ENCODE results near the gene PTPRJ.

PTPRJ gene

GRCh38 chr11:47969401-47969800, 11.0 kb upstream of the PTPRJ start:
- DNase-seq = no peak

GRCh38 chr11:47971501-47971900, 8.9 kb upstream of the PTPRJ start:
- DNase-seq = no peak

DNA sequence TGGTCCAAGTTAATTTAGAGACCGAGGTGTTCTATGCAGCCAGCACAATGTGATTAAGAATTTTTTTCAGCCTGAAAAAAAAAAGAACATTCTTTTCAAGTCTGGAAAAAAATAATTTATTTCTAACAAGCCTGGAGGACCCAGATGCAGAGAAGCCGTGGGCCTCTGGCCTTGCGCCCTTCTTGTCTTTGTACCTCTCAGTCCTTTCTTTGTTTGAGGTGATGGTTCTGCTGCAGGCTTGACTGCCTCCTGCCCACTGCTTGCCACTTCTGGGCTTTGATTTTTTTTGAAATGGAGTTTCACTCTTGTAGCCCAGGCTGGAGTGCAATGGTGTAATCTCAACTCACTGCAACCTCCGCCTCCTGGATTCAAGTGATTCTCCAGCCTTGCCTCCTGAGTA, 7.2 kb upstream of the PTPRJ start:
- no peak for DNase-seq

DNA sequence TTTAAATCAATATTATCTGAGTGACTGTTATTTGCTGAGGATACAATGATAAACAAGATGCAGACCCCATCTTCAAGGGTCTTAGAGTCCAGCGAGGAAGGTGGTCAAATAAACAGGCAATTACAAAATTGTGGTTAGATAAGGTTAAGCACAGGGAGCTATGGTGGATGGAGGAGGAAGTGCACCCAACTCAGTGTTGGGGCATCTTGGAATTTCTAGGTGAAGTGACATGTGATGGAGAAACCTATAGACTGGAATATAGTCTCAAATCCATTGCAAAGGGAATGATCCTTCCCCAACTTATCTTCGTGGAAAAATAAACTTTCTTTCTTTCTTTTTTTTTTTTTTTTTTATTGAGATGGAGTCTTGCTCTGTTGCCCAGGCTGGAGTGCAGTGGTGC, 3.4 kb upstream of the PTPRJ start:
- DNase-seq = no peak

DNA sequence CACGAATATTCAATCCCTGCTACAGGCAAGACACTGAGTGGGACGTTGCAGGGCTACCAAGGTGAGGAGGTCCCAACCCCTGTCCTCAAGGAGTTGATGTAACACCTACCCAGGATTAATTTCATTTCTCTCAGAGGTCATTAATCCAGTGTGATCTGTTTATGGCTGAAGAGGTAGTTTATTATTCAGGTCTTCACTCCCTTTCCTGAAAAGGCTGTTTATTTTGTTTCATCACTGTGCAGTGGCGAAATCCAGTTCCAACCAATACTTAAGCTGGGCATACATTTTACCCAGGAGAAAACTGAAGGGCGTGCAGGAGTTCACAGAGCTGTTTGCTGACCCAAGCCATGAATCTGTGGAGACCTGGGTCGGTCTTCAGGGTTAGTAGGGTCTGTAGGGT, 2.7 kb upstream of the PTPRJ start:
- DNase-seq = no peak

DNA sequence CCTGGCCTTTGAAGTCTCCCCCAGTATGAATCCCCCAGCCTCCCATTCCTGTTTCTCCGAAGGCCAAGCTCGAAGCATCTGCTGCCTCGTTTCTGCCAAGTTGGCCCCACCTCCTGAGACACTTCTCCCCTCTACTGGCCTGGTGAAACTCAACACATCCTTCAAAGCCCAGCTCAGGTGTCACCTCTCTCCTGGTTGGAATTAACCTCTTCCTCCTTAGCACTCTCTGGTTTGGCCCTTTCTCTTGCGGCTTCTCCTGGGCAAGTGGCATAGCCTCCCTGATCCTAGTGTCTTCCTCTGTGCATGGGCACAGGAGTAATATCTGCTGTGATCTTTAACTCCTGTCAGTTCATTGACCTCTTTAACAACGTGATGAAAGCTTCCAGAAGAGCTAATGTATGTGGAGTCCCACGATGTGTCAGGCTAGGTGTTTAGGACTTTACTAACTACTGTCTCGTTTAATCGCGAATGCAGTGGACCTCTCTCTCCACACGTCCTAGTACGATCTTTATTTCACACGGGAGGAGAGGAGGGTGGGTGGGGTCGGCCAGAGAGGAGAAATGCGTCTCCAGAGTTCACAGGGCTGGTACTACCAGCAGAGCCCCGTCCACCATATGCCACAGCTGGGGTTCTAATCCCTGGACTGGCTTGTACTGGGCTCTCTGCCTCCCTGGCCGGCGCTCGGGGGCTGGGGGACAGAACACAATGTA, 826 bp upstream of the PTPRJ start:
- DNase-seq = no peak

GRCh38 chr11:47980907-47981621, 705 bp downstream of the PTPRJ start:
- DNase-seq = no peak

- no peak for DNase-seq
These were observed 1.5 kb downstream of the PTPRJ start for GRCh38 chr11:47981667-47982404.

DNA sequence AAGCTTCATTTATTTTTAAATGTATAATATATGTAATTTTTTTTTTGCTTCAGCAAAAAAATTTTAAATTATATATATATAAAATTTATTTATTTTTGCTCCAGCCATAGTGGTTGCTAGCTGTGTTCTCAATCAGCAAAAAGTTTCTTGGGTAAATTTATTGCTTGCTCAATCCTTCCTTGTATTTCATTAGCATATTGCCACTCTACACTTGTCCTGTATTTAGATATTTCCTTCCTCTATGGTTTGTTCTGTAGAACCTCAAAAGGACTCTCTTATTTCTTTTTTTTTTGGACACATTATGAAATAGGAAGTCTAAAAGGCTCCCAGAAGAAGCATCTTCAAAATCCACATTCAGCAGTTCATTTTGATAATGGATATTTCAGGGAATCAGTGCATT, 2.3 kb downstream of the PTPRJ start:
- no peak for DNase-seq

- no peak for DNase-seq
These were observed 3.4 kb downstream of the PTPRJ start for GRCh38 chr11:47983464-47984397.

- DNase-seq = no peak
These were observed 5.9 kb downstream of the PTPRJ start for GRCh38 chr11:47986219-47986618.

DNA sequence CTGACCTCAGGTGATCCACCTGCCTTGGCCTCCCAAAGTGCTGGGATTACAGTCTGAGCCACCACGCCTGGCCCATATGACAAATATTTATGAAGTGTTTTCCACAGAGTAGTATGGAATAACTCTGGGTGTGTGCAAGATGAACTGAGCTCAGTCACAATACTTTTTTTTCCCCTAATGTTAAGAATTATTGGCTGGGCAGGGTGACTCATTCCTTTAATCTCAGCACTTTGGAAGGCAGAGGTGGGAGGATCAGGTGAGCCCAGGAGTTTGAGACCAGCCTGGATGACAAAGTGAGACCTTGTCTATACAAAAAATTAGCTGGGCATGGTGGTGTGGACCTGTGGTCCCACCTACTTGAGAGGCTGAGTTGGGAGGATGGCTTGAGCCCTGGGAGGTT, 6.4 kb downstream of the PTPRJ start:
- no peak for DNase-seq

DNA sequence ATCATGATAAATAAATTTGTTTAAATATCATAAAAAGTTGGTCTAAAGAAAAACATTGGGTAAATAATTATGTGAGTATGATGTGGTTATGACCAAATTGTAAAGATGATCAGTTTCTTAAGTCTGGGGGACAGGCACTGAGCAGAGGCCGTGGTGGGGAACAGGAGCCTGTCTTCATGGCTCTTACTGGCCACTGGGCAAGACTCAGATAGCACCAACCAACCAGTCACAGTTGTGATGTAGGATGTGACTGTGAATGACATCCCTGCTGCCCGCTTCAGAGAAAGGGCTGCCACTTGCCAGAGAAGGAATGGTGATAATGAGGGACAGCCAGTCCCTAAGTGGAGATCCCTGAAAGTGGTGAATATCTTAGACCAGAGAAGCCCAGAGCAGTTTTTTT, 7.0 kb downstream of the PTPRJ start:
- no peak for DNase-seq

DNA sequence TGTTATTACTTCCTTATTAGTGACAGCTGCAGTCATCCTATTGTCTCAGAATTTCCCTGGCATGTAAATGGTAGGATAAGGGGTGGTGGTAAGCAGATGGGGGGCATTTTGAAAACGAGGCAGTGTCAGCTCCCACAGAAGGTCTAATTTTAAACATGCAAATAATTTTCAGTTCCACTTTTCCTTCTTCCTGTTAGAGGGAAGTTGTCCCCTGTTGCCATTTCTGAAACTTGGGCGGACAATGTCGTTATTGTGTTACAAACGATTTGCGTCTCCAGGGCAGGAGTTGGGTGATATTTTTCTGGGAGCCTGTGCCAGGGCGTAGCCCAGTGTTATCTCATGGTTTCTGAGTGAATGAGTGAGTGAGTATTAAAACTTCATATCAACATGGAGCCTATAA, 7.4 kb downstream of the PTPRJ start:
- no peak for DNase-seq

DNA sequence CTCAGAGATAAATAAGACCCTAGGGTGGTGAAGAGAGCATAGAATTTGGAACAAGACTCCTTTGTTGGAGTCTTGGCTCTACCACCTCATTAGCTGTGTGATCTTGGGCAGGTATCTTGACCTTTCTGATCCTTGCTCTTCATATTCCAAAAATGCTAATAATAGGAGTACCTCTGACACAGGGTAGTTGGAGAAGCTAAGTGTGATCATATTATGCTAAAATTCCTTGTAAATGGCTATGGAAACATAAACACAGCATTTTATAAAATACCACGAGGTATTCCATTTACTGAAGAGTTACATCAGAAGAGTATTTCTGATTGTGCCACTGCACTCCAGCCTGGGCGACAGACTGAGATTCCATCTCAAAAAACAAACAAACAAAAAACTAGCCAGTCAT, 9.4 kb downstream of the PTPRJ start:
- DNase-seq = no peak

DNA sequence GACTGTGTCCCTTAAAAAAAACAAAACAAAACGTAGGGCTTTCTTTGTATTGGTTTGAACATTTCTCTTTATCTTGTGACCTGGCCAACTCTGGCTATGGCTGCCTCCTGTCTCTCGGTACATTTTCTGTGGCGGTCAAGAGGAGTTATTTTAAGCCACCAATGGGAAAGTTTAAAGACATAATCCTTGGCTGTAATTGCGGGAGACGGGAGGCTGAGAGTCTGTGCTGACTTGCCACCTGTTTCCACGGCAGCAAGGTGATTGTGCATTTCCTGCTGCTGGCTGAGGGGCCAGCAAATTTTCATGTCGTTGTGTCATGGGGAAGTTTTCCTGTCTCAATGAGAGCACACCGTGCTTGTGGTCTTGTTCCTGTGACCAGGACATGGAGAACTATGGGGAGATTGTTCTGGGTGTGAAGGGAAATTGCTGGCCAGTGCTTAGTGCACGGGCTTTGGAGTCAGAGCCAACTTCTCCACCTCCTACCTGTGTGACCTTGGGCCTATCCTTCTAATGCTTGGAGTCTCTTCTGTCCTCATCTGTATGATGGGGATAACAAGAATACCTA, 11.0 kb downstream of the PTPRJ start:
- DNase-seq = no peak

DNA sequence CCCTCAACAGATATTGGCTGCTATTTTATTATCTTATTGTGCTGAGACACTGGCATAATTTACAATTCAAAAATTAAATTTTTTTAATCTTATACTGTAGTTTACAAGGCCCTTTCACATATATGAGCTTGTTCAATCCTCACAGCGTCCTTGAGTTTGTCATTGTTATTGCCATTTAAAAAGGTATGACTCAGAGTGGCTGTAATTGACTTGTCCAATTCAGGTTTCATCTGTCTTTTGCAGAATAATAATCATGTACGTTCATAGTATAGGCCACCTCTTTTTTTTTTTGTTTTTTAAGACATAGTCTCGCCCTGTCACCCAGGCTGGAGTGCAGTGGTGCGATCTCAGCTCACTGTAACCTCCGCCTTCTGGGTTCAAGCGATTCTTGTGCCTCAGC, 11.5 kb downstream of the PTPRJ start:
- no peak for DNase-seq

- DNase-seq = no peak
These were observed 12.8 kb downstream of the PTPRJ start for GRCh38 chr11:47992959-47993820.

GRCh38 chr11:47994417-47994816, 14.1 kb downstream of the PTPRJ start:
- no peak for DNase-seq

GRCh38 chr11:47995360-47995769, 15.0 kb downstream of the PTPRJ start:
- no peak for DNase-seq
